NT2/D1 (cell line): ENCODE data around the gene LAMC3.
A peak's percentile ranks its signal among the peaks of the same experiment; 100 is the strongest.

Experiments
- DNase-seq: peaks from one replicate; pipeline ENCODE4 v3.0.0-alpha.2; 2011; ENCODE audit warnings: low read depth, low spot score
- H3K27me3 ChIP-seq: 2 replicates; pipeline ENCODE4 v1.6.0; 2011; ENCODE audit warnings: mild to moderate bottlenecking; ENCODE audit not compliant: insufficient read length, insufficient read depth
- H3K36me3 ChIP-seq: 2 replicates; pipeline ENCODE4 v1.6.1; 2011; ENCODE audit warnings: mild to moderate bottlenecking, low read length, mixed read lengths; ENCODE audit not compliant: insufficient read depth, insufficient read length
- H3K4me1 ChIP-seq: 2 replicates; pipeline ENCODE4 v1.5.1; 2011; ENCODE audit not compliant: insufficient read depth, insufficient read length
- H3K4me3 ChIP-seq: 2 replicates; pipeline ENCODE4 v1.5.1; 2011; ENCODE audit warnings: low read depth; ENCODE audit not compliant: insufficient read length
- H3K9ac ChIP-seq: 2 replicates; pipeline ENCODE4 v1.6.0; 2011; ENCODE audit warnings: low read depth; ENCODE audit not compliant: insufficient read length
- H3K9me3 ChIP-seq: 2 replicates; pipeline ENCODE4 v1.5.1; 2011; ENCODE audit warnings: mild to moderate bottlenecking, low read length; ENCODE audit not compliant: insufficient read depth
- SUZ12 ChIP-seq: IDR thresholded peaks from 2 replicates; pipeline ENCODE4 v1.6.1; 2011; ENCODE audit not compliant: insufficient read length, insufficient read depth; ENCODE audit errors: extremely low read depth
- YY1 ChIP-seq: IDR thresholded peaks from 2 replicates; pipeline ENCODE4 v1.6.1; 2011; ENCODE audit not compliant: insufficient read length, insufficient read depth
- ZNF274 ChIP-seq: IDR thresholded peaks from 2 replicates; pipeline ENCODE4 v1.6.1; 2011; ENCODE audit warnings: mild to moderate bottlenecking, low read depth, low read length

Gene LAMC3

GRCh38 chr9:131090025-131090787, 81.2 kb downstream of the LAMC3 start:
- H3K4me3 ChIP-seq: no peak overlapping the region
- peaks cover 29% of the 10 kb centered on the region for H3K36me3 ChIP-seq
- H3K4me1 ChIP-seq: peaks cover 19% of the 10 kb centered on the region
- H3K27me3 ChIP-seq: no peaks in the 10 kb centered on the region
- DNase-seq: no peak
- H3K9me3 ChIP-seq: no peaks in the 10 kb centered on the region
- no peak for TF ChIP-seq YY1
- TF ChIP-seq ZNF274: no peak
- TF ChIP-seq SUZ12: no peak
- H3K9ac ChIP-seq: no peak overlapping the region

GRCh38 chr9:131091352-131091992, 82.5 kb downstream of the LAMC3 start:
- Histone ChIP-seq H3K9ac (no peak overlapping the region), H3K4me1 (peaks cover 22% of the 10 kb centered on the region), H3K36me3 (peaks cover 21% of the 10 kb centered on the region), H3K27me3 (no peaks in the 10 kb centered on the region), H3K9me3 (no peaks in the 10 kb centered on the region), H3K4me3 (no peak overlapping the region)
- DNase-seq: no peak
- no peak for TF ChIP-seq SUZ12
- no peak for TF ChIP-seq YY1
- TF ChIP-seq ZNF274: no peak

GRCh38 chr9:131092030-131092429, 83.1 kb downstream of the LAMC3 start:
- Histone ChIP-seq H3K36me3 (peaks cover 17% of the 10 kb centered on the region), H3K4me3 (no peak overlapping the region), H3K9ac (no peak overlapping the region), H3K4me1 (peaks cover 22% of the 10 kb centered on the region), H3K27me3 (no peaks in the 10 kb centered on the region), H3K9me3 (no peaks in the 10 kb centered on the region)
- no peak for DNase-seq
- TF ChIP-seq SUZ12: no peak
- no peak for TF ChIP-seq YY1
- no peak for TF ChIP-seq ZNF274

- Histone ChIP-seq H3K4me1 (peaks cover 28% of the 10 kb centered on the region), H3K36me3 (peaks cover 10% of the 10 kb centered on the region), H3K4me3 (no peak overlapping the region), H3K9me3 (no peaks in the 10 kb centered on the region), H3K9ac (no peak overlapping the region), H3K27me3 (no peaks in the 10 kb centered on the region)
- no peak for DNase-seq
- TF ChIP-seq SUZ12 (no peak), ZNF274 (no peak), YY1 (no peak)
Measured at GRCh38 chr9:131092548-131093440, 83.8 kb downstream of the LAMC3 start.

- Histone ChIP-seq H3K9me3 (no peaks in the 10 kb centered on the region), H3K4me3 (no peak overlapping the region), H3K36me3 (peaks cover 12% of the 10 kb centered on the region), H3K4me1 (peaks cover 38% of the 10 kb centered on the region), H3K27me3 (no peaks in the 10 kb centered on the region), H3K9ac (no peak overlapping the region)
- no peak for DNase-seq
- TF ChIP-seq YY1: no peak
- no peak for TF ChIP-seq ZNF274
- TF ChIP-seq SUZ12: no peak
Measured at GRCh38 chr9:131094015-131094414, 85.0 kb downstream of the LAMC3 start.

- Histone ChIP-seq H3K36me3 (peaks cover 17% of the 10 kb centered on the region), H3K4me1 (peaks cover 43% of the 10 kb centered on the region), H3K4me3 (no peak overlapping the region), H3K9me3 (no peaks in the 10 kb centered on the region), H3K9ac (no peak overlapping the region), H3K27me3 (no peaks in the 10 kb centered on the region)
- DNase-seq: no peak
- TF ChIP-seq ZNF274: no peak
- TF ChIP-seq SUZ12: no peak
- TF ChIP-seq YY1: no peak
Measured at GRCh38 chr9:131094622-131095021, 85.6 kb downstream of the LAMC3 start.

- H3K4me1 ChIP-seq: peaks cover 50% of the 10 kb centered on the region
- H3K9me3 ChIP-seq: no peaks in the 10 kb centered on the region
- H3K36me3 ChIP-seq: peaks cover 16% of the 10 kb centered on the region
- no peak for DNase-seq
- no peaks in the 10 kb centered on the region for H3K27me3 ChIP-seq
- peak overlapping the region; percentile 22 for H3K4me3 ChIP-seq
- peak overlapping the region; percentile 44 for H3K9ac ChIP-seq
- TF ChIP-seq ZNF274: no peak
- no peak for TF ChIP-seq SUZ12
- no peak for TF ChIP-seq YY1
Measured at GRCh38 chr9:131095666-131096268, 86.8 kb downstream of the LAMC3 start.
